ENCODE data around the gene ASIC5. TPM values are rescaled to one million over a fixed set of nuclear protein-coding genes. Genes with fewer than 3 reads are reported as not detected.

Gene ASIC5
- polyA plus RNA-seq, 1 of the 3 experiments (the other 2 are of a cell fraction): not detected

- no peak for TF ChIP-seq USF2 (IDR thresholded peaks at IDR 0.05; ENCODE audit: borderline replicate concordance, low read depth, low read length)
- TF ChIP-seq ELF1 (IDR thresholded peaks at IDR 0.05): no peak
- no peak for TF ChIP-seq CHD2 (IDR thresholded peaks at IDR 0.05; ENCODE audit: low read length, partially characterized antibody)
- no peak for TF ChIP-seq JUND (IDR thresholded peaks at IDR 0.05)
- TF ChIP-seq FOXM1 (IDR thresholded peaks at IDR 0.05; ENCODE audit: low read depth): no peak
- TF ChIP-seq MXI1 (IDR thresholded peaks at IDR 0.05; ENCODE audit: low read depth, low read length): no peak
- TF ChIP-seq USF1 (IDR thresholded peaks at IDR 0.05; ENCODE audit: borderline replicate concordance, low read depth): no peak
- TF ChIP-seq TCF12 (IDR thresholded peaks at IDR 0.05): no peak
- TF ChIP-seq RCOR1 (IDR thresholded peaks at IDR 0.05; ENCODE audit: low read length): no peak
- no peak for TF ChIP-seq RXRA (IDR thresholded peaks at IDR 0.05; ENCODE audit: borderline replicate concordance, low read depth)
Measured at GRCh38 chr4:155881555-155881954, 15.5 kb upstream of the ASIC5 start (continued).

- no peaks in the 10 kb centered on the region for H3F3A ChIP-seq (replicated peaks; ENCODE audit: insufficient read depth)
Measured at GRCh38 chr4:155879767-155880166, 13.7 kb upstream of the ASIC5 start.

More at GRCh38 chr4:155879767-155880166, 13.7 kb upstream of the ASIC5 start:
- H3K36me3 ChIP-seq (replicated peaks in 1 of 2; ENCODE audit: control insufficient read depth in 1 of 2, insufficient read depth in 2 of 2, low read length in 1 of 2): no peaks in the 10 kb centered on the region
- DNase-seq: no peak
- H3K27me3 ChIP-seq (ENCODE audit: insufficient read depth): no peaks in the 10 kb centered on the region
- H3K4me3 ChIP-seq (ENCODE audit: low read depth in 2 of 2, low read length in 1 of 2): no peak overlapping the region
- no peak overlapping the region for H3K4me2 ChIP-seq
- no peak overlapping the region for H3K9ac ChIP-seq
- no peaks in the 10 kb centered on the region for H3K79me2 ChIP-seq (ENCODE audit: insufficient read depth)
- TF ChIP-seq NRF1 (IDR thresholded peaks at IDR 0.05; ENCODE audit: low read depth, low read length) (no peak), MAX (IDR thresholded peaks at IDR 0.05; ENCODE audit: low read depth) (no peak), FOXJ3 (CRISPR knock-in tag; IDR thresholded peaks at IDR 0.05) (no peak), MEF2A (IDR thresholded peaks at IDR 0.05; ENCODE audit: borderline replicate concordance, low read depth) (no peak), SIN3A (IDR thresholded peaks at IDR 0.05; ENCODE audit: borderline replicate concordance, low read depth, low read length) (no peak), RXRA (IDR thresholded peaks at IDR 0.05; ENCODE audit: borderline replicate concordance, low read depth) (no peak), PBX3 (IDR thresholded peaks at IDR 0.05) (no peak), SMC3 (IDR thresholded peaks at IDR 0.05; ENCODE audit: low read depth, low read length) (no peak), REST (IDR thresholded peaks at IDR 0.05; ENCODE audit: low read depth, low read length) (no peak), TEAD4 (IDR thresholded peaks at IDR 0.05; ENCODE audit: borderline replicate concordance, insufficient read depth) (no peak)
- H3K4me1 ChIP-seq (ENCODE audit: control insufficient read depth in 1 of 2, insufficient read depth in 2 of 2, low read depth in 1 of 2, low read length in 1 of 2): no peaks in the 10 kb centered on the region
- no peak overlapping the region for H3K27ac ChIP-seq (ENCODE audit: low read depth in 2 of 2, low read length in 1 of 2)
- CTCF ChIA-PET: interaction anchor here (0.7 kb wide), 1 partner anchor 22 kb away, joined by 3 read pairs; no protein-coding TSS in a partner anchor
- no peak overlapping the region for H2AFZ ChIP-seq (ENCODE audit: low read depth)
- no peaks in the 10 kb centered on the region for H4K20me1 ChIP-seq (ENCODE audit: insufficient read depth)
- POLR2A ChIA-PET: no interaction called here
- H3K9me2 ChIP-seq: no peaks in the 10 kb centered on the region
- no peaks in the 10 kb centered on the region for H3K9me3 ChIP-seq
